SHP77 (cell line): ENCODE data around the gene IER3.
"Not testable (repeated sequence)": the region's sequence is repeated elsewhere in the genome, so short reads cannot be mapped to it uniquely, and the experiment has no call there.

Source experiments
- DNase-seq, 2 experiments: peaks; one replicate each; lab custom pipeline; 2025; lab: John Stamatoyannopoulos, UW

The IER3 gene

GRCh38 chr6:30768634-30769087 is 24.3 kb upstream of the IER3 start:
- DNase-seq, result no peak

GRCh38 chr6:30767944-30768301 is 23.6 kb upstream of the IER3 start:
- DNase-seq, result no peak

- DNase-seq, result no peak
These were observed 23.0 kb upstream of the IER3 start for GRCh38 chr6:30767158-30767943.

GRCh38 chr6:30766461-30767157 is 22.3 kb upstream of the IER3 start:
- no peak for DNase-seq

- DNase-seq, result not testable (repeated sequence)
These were observed 21.1 kb upstream of the IER3 start for GRCh38 chr6:30765495-30765894.

- not testable (repeated sequence) for DNase-seq
These were observed 20.2 kb upstream of the IER3 start for GRCh38 chr6:30764490-30765043.

GRCh38 chr6:30763618-30764489 is 19.5 kb upstream of the IER3 start:
- no peak for DNase-seq

GRCh38 chr6:30763155-30763617 is 18.8 kb upstream of the IER3 start:
- no peak for DNase-seq

- no peak for DNase-seq
These were observed 17.6 kb upstream of the IER3 start for GRCh38 chr6:30761791-30762429.

GRCh38 chr6:30760549-30760948 is 16.2 kb upstream of the IER3 start:
- no peak for DNase-seq

GRCh38 chr6:30759575-30760239 is 15.4 kb upstream of the IER3 start:
- DNase-seq, result no peak

- DNase-seq, result no peak
These were observed 13.0 kb upstream of the IER3 start for GRCh38 chr6:30757261-30757904.

GRCh38 chr6:30756405-30757003 is 12.2 kb upstream of the IER3 start:
- DNase-seq, result not testable (repeated sequence)

GRCh38 chr6:30754631-30755030 is 10.3 kb upstream of the IER3 start:
- DNase-seq, result no peak

- peak in 1 of 2 experiments; percentile 22 for DNase-seq
These were observed 8.0 kb upstream of the IER3 start for GRCh38 chr6:30752157-30752927.

GRCh38 chr6:30750379-30750668 is 6.0 kb upstream of the IER3 start:
- DNase-seq, result no peak

- no peak for DNase-seq
These were observed 5.4 kb upstream of the IER3 start for GRCh38 chr6:30749554-30750378.

- no peak for DNase-seq
These were observed 4.6 kb upstream of the IER3 start for GRCh38 chr6:30748851-30749540.
